EH (cell line): ENCODE data around the gene UGT1A7.
"Not testable (repeated sequence)": the region's sequence is repeated elsewhere in the genome, so short reads cannot be mapped to it uniquely, and the experiment has no call there.

ENCODE experiments used
- DNase-seq: peaks from one replicate; pipeline ENCODE4 v3.0.0-alpha.2; 2015; ENCODE audit warnings: low read depth

Gene UGT1A7

DNA sequence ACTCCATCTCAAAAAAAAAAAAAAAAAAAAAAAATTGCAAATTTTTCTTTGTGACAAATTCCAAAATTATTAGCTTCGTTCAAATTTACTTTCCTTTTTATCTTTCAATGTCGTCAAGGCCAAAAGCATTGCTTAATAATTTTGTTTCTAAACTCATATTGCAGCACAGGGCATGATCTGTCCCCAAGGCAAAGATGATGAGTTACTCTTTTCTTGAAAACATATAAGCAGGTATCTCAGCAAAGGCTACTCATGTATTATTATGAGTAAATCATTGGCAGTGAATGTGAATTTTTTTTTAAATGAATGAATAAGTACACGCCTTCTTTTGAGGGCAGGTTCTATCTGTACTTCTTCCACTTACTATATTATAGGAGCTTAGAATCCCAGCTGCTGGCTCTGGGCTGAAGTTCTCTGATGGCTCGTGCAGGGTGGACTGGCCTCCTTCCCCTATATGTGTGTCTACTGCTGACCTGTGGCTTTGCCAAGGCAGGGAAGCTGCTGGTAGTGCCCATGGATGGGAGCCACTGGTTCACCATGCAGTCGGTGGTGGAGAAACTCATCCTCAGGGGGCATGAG lies at the start of gene UGT1A7:
Gene UGT1A7, plus strand, starts transcription at position 381 of the 579 bp plus-strand sequence. Its CDS starts 37 bp downstream, at position 418.
- no peak for DNase-seq

- not testable (repeated sequence) for DNase-seq
These were observed 45.4 kb upstream of the UGT1A7 start, which contains the start of gene UGT1A10 for GRCh38 chr2:233636306-233636705. TSS of gene UGT1A10 (plus strand) at chr2:233636448. CDS start at chr2:233636523, 75 bp downstream.

DNA sequence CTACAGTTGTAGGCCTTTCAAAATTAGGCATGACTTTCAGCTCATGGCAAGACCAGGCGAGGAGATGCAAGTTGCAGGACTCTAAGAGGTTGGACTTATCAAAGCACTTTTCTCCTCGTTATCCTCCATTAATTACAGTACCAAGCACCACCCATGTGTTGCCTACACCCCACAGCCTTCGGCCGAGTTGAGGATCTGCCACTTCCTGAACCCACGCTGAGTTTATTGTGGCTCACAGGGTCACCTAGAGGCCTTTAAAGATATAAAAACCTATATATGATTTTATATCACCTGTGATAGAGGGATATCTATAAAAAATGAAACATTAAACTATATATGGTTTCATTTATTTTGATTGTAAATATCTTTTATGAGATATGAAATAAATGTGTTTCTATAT lies 42.9 kb upstream of the UGT1A7 start:
- DNase-seq: no peak

DNA sequence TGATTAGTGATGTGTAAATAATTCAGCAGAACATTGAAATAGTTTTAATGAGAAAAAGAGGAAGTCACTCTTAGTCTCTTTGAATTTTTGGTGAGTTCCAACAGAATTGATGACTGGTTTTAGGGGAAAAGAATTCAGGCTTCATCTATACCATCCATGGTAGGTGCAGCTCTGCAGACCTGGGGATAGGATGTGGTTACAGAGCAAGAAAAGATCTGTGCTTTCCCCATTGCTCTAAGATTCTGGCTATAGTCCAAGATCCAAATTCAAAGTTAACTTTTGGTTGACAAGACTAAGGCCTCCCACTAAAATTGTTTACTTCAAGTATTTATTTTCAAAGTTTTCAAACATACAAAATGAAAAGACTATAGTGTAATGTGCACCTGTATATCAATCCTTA lies 41.8 kb upstream of the UGT1A7 start:
- DNase-seq: no peak

GRCh38 chr2:233643128-233643527 lies 38.6 kb upstream of the UGT1A7 start:
- DNase-seq: peak; percentile 15

- DNase-seq: not testable (repeated sequence)
These were observed 35.7 kb upstream of the UGT1A7 start for GRCh38 chr2:233646033-233646432.

- DNase-seq: no peak
These were observed 30.7 kb upstream of the UGT1A7 start for GRCh38 chr2:233650981-233651380.

DNA sequence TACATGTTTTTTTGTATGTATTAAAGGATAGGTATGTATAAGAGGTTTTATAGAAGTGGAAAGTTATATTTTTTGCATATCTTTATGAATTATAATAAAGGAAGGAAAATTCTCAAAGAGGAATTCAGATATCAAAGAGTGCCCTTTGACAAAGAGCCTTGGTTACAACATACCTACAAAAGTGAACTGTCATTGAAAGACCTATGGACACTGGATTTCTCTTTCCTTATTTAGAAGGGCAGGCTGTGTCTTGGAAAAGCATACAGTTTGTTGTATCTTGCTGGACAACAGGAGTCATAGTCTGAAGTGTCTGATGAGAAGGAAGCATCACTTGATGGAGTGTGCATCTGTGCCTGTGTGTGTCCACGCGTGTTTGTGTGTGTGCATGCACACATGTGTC lies 30.3 kb upstream of the UGT1A7 start:
- DNase-seq: no peak

DNA sequence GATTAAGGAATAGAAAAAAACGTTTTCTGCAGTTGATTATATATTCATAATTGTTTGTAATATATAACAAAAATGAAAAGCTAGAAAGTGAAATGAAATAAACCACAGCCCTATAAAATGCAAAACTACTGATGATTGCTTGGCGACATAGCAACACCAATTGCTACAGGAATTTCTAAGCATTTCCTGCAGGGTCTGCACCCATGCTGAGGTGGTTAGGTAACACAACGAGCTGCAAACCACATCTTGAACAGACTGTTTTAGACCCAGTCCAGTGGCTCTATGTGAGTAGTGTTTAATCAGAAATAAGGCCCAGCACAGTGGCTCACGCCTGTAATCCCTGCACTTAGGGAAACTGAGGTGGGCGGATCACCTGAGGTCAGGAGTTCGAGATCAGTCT lies 27.2 kb upstream of the UGT1A7 start:
- no peak for DNase-seq

GRCh38 chr2:233655043-233655442 lies 26.7 kb upstream of the UGT1A7 start:
- DNase-seq: no peak

DNA sequence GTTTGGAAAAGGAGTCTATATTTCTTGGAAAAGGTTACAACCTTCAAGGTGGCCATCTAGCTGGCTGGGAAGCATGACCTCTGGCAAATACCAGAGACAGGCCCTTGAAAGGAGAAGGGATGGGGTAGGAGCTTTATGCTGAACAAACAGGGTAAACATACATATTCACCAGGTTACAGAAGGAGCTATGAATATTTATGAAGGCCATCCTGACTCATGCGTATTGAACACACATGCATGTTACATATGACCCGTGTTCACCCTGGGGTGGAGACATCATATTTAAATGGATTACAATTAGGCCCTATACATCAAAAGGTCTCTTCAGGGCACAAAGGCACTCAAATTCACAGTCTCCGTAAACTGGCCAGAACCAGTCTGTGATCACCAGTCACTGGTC lies 25.8 kb upstream of the UGT1A7 start:
- DNase-seq: not testable (repeated sequence)

GRCh38 chr2:233656443-233656842 lies 25.3 kb upstream of the UGT1A7 start:
- DNase-seq: no peak

DNA sequence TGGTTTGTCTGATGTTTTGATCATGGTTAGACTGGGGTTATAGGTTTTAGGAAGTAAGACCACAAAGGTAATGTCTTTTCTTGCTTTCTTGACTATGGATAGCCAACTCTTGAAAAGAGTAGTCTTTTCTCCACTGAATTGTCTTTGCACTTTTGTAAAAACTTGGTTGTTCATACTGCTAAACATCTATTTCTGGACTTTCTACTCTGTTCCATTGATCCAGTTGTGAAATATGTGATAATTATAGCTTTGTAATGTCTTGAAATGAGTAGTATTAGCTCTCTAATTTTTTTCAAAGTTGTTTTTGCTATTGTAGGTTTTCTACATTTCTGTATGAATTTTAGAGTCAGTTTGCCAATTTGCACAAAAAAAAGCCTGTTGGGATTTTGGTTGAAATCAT lies 23.1 kb upstream of the UGT1A7 start:
- no peak for DNase-seq

DNA sequence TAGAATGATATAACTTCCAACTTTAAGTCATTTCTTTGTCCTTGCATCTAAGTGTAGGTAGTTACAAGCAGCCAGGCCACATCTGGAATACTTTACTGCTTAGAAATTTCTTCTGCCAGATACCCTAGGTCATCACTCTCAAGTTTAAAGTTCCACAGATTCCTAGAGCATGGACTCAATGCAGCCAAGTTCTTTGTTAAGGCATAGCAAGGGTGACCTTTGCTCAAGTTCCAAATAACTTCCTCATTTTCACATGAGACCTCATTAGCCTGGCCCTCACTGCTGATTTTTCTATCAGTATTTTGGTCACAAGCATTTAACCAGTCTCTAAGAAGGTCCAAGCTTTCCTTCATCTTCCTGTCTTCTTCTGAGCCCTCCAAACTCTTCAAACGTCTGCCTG lies 17.8 kb upstream of the UGT1A7 start:
- DNase-seq: peak; percentile 73

DNA sequence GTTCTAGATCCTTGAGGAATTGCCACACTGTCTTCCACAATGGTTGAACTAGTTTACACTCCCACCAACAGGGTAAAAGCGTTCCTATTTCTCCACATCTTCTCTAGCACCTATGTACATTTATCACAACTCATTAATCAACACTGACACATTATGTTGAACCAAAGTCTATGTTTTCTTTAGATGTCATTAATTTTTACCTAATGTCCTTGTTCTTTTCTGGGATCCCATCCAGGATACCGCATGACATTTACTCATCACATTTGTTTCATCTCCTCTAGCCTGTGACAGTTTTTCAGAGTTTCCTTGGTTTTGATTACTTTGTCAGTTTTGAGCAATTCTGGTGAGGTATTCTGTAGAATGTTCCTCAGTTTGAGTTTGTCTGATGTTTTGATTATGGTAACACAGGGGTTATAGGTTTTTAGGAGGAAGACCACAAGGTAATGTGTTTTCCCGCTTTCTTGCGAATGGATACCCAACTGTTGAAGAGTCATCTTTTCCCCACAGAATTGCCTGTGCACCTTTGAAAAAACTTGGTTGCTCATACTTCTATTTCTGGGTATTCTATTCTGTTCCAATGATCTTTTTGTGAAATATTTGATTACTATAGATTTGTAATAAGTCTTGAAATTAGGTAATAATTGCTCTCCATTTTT lies 13.0 kb upstream of the UGT1A7 start:
- no peak for DNase-seq

- no peak for DNase-seq
These were observed 10.2 kb upstream of the UGT1A7 start, which contains the start of gene UGT1A9 for GRCh38 chr2:233671290-233672161. TSS of gene UGT1A9 (plus strand) at chr2:233671898. CDS start at chr2:233671935, 37 bp downstream.

DNA sequence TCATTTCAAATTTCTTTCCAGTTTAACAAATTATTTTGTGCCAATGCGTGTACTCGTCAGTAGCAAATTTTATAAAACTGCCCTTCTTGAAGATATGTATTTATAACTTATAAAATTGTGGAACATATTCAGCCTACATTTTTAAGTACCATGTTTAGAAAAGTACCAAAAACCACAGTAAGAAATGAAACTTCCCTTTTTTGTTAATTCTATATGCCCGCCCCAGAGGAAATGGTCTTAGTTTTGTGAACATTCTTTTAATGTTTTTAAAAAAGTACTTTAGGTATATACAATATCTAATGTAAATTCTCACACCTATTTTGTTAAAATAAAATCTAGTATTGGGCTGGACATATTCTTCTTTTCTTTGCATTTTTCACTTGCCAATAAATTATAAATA lies 8.8 kb upstream of the UGT1A7 start:
- DNase-seq: no peak

DNA sequence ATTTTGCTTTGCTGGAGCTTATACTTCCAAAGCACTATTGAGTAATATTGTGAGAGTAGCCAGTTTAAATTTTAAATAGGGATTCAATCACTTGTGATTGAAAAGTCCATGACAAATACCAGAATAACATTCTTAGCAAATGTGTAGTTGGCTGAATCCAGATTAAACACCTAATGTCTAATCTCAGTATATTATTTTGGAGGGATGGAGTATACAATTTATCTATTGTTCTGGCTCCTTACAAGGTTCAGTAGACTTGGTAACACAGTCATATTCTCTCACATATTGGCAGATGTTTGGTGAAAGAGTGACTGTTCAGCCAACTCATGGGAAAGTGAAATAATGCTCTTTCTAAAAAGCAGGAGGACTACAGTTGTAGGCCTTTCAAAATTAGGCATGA lies 7.8 kb upstream of the UGT1A7 start:
- DNase-seq: no peak

DNA sequence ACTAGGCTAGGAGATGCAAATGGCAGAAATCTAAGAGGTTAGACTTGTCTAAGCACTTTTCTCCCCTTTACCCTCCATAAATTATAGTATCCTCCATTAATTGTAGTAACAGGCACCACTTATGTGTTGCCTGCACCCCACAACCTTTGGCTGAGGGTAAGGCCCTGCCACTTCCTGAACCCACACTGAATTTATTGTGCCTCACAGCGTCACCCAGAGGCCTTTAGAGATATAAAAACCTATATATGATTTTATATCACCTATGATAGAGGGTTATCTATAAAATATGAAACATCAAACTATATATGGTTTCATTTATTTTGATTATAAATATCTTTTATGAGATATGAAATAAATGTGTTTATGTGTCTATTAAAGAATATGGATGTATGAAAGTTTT lies 7.4 kb upstream of the UGT1A7 start:
- DNase-seq: no peak

DNA sequence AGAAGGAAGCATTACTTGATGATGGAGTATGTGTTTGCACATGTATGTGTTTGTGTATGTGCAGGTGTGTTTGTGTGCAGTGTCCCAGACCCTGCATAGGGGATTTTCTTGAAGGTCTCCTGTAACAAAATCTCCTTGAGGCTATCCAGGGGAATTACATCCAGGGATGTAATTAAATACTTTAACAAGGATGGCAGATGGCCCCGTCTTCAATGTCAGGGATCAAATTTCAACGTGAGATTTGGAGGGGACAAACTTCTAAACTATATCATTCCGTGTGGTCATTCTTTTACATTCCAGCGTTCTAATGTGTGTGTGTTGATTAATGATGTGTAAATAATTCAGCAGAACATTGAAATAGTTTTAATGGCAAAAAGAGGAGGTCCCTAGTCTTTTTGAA lies 6.7 kb upstream of the UGT1A7 start:
- peak; percentile 11 for DNase-seq

DNA sequence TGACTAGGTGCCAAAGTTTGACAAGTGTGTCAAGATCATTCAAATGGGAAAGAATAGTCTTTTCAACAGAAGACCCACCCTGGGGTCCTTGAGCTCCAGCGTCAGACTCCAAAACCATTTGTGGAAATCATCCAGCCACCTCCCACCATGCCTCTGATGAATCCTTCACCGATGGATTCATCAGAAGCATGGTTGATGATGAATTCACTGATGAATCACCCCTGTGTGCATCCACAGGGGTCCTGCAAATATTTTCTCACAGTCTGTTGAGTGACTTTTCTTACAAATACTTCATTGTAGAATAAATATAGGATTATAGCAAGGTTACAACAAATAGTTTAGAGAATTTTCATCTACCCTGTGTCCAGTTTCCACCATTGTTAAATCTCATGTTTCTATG lies 5.7 kb upstream of the UGT1A7 start:
- DNase-seq: peak; percentile 72

DNA sequence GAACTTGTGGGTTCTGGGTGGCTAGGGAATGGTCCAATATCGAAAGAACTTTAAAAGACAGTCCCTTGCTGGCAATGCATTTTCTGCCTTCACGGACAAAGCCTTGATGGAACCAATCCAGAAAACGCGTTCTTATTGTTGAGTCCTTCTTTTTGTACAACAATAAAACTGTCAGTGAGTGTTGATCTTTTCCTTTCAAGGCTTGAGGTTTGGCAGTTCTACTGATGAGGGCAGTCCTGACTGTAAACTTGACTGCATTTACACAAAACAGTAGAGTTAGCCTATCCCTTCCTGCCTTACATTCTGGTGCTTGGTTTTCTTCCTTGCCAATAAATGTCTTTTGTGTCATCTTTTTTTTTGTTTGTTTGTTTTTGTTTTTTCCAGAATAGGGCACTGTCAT lies 2.5 kb upstream of the UGT1A7 start:
- no peak for DNase-seq
